ENCODE data around the gene PPL.

DNA sequence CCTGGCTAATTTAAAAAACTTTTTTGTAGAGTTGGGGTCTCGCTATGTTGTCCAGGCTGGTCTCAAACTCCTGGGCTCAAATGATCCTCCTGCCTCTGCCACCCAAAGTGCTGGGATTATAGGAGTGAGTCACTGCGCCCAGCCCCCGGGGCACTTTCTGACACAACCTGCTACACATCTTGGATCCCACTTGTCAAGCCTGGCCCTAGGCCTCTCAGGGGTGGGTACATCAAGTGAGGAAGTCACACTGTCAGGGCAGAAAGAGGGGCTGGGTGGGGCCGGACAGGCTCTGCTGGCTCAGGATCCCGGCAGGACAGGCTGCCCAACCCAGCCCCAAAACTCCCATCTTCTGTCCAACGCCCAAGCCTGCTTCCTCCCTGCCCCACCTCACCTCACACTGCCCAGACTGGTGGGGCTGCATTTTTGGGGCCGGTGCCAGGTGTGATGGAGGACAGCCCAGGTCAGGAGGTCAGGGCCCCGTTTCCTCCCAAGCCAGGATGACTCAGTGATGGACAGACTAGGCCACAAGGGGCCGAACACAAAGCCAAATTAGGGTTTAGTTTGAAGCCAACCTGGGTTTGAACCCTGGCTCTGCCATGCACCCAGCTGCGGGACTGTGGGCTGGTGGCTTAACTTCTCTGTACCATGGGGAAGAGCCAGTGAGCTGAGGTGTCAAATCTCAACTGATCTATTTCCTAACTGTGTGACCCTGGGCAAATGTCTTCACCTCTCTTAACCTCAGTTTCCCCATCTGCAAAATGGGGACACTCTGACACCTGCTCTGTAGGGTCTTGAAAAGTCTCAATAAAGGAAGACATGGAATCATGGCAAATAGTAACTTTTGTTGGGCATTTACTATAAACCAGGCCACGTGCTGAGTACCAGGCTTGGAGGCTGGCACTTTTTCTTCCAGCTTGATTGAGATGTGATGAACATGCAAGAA lies 8.9 kb upstream of the PPL start:
- TF ChIP-seq, protein P1, sequence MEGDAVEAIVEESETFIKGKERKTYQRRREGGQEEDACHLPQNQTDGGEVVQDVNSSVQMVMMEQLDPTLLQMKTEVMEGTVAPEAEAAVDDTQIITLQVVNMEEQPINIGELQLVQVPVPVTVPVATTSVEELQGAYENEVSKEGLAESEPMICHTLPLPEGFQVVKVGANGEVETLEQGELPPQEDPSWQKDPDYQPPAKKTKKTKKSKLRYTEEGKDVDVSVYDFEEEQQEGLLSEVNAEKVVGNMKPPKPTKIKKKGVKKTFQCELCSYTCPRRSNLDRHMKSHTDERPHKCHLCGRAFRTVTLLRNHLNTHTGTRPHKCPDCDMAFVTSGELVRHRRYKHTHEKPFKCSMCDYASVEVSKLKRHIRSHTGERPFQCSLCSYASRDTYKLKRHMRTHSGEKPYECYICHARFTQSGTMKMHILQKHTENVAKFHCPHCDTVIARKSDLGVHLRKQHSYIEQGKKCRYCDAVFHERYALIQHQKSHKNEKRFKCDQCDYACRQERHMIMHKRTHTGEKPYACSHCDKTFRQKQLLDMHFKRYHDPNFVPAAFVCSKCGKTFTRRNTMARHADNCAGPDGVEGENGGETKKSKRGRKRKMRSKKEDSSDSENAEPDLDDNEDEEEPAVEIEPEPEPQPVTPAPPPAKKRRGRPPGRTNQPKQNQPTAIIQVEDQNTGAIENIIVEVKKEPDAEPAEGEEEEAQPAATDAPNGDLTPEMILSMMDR (IDR thresholded peaks at IDR 0.05; ENCODE audit: low read length): no peak
- no peak for TF ChIP-seq EZH2 (IDR thresholded peaks at IDR 0.05; ENCODE audit: borderline replicate concordance, low read length)

Data from OCI-LY1 (cell line).